Endothelial cell (in vitro differentiated cells): Measurements from ENCODE around the gene RAB40C. TPM values are rescaled to one million over a fixed set of nuclear protein-coding genes. Genes with fewer than 3 reads are reported as not detected.

ENCODE experiments used
- DNase-seq: peaks from one replicate; pipeline ENCODE4 v3.0.0; 2021; ENCODE audit warnings: low spot score
- H3K27ac Mint-ChIP-seq: one replicate; pipeline ENCODE4 v1.8.0; 2021; ENCODE audit warnings: mixed read lengths, inconsistent platforms; ENCODE audit not compliant: unreplicated experiment
- H3K27me3 Mint-ChIP-seq: one replicate; pipeline ENCODE4 v1.8.0; 2021; ENCODE audit warnings: mild to moderate bottlenecking, moderate library complexity, mixed read lengths, inconsistent platforms; ENCODE audit not compliant: unreplicated experiment
- H3K36me3 Mint-ChIP-seq: one replicate; pipeline ENCODE4 v1.8.0; 2021; ENCODE audit warnings: mild to moderate bottlenecking, low read depth, mixed read lengths, inconsistent platforms; ENCODE audit not compliant: unreplicated experiment
- H3K4me1 Mint-ChIP-seq: one replicate; pipeline ENCODE4 v1.8.0; 2021; ENCODE audit warnings: mild to moderate bottlenecking, mixed read lengths, inconsistent platforms; ENCODE audit not compliant: unreplicated experiment
- H3K4me3 Mint-ChIP-seq: one replicate; pipeline ENCODE4 v1.8.0; 2021; ENCODE audit warnings: mild to moderate bottlenecking, mixed read lengths, inconsistent platforms; ENCODE audit not compliant: unreplicated experiment
- H3K9me3 Mint-ChIP-seq: one replicate; pipeline ENCODE4 v1.8.0; 2021; ENCODE audit warnings: mixed read lengths, inconsistent platforms; ENCODE audit not compliant: unreplicated experiment
- CTCF ChIP-seq: fragments of 200-600 bp; sonication (generic); IDR thresholded peaks from one replicate; pipeline ENCODE4 v1.5.0; 2021; ENCODE audit warnings: antibody characterized with exemption; ENCODE audit not compliant: unreplicated experiment
- total RNA-seq: library from RNA; stranded (reverse); fragmentation: NEBNext Ultra II Directional; extraction: Animal tissue kit (Norgen Biotek cat#: 25700); gene quantifications from one replicate; pipeline ENCODE4 v1.2.1, GENCODE V29; 2021; ENCODE audit not compliant: unreplicated experiment

Gene RAB40C
- total RNA-seq, 1 donor from 2014 or later: 18.5 TPM

DNA sequence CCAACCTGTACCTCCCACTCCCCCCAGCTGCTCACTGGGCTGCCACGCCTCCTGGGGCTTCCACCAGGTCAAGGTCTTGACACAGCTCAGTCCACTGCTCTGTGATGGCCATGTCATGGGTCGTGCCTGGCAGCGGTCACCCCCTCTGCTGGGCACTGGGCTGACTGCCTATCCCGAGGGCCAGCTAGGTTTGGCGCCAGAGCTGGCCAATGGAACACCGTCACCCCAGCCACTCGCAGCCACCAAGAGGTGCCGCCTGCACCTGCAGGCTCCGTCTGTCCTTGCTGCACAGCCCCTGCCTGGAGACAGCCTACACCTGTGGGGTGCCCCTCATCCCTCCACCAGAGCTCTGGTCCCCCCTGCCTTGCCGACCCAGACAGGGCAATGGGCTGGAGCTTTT lies 4.5 kb upstream of the RAB40C start:
- DNase-seq: no peak

GRCh38 chr16:586047-586644 lies 3.7 kb upstream of the RAB40C start:
- H3K9me3 Mint-ChIP-seq: no peaks in the 10 kb centered on the region
- H3K36me3 Mint-ChIP-seq: peaks cover 7% of the 10 kb centered on the region
- TF ChIP-seq CTCF: no peak
- peaks cover 14% of the 10 kb centered on the region for H3K27me3 Mint-ChIP-seq
- H3K4me1 Mint-ChIP-seq: peaks cover 15% of the 10 kb centered on the region
- H3K4me3 Mint-ChIP-seq: no peak overlapping the region
- H3K27ac Mint-ChIP-seq: no peak overlapping the region
- no peak for DNase-seq

More for the DNA sequence above, 4.5 kb upstream of the RAB40C start:
- Mint-ChIP-seq H3K9me3 (no peaks in the 10 kb centered on the region), H3K4me3 (no peak overlapping the region), H3K4me1 (peaks cover 8% of the 10 kb centered on the region), H3K36me3 (no peaks in the 10 kb centered on the region), H3K27ac (no peak overlapping the region), H3K27me3 (peaks cover 7% of the 10 kb centered on the region)
- no peak for TF ChIP-seq CTCF

- peak overlapping the region; percentile 79 for H3K4me3 Mint-ChIP-seq
- H3K4me1 Mint-ChIP-seq: peaks cover 16% of the 10 kb centered on the region
- H3K36me3 Mint-ChIP-seq: peaks cover 9% of the 10 kb centered on the region
- no peak for DNase-seq
- no peak overlapping the region for H3K27ac Mint-ChIP-seq
- TF ChIP-seq CTCF: no peak
- H3K27me3 Mint-ChIP-seq: peaks cover 14% of the 10 kb centered on the region
- no peaks in the 10 kb centered on the region for H3K9me3 Mint-ChIP-seq
Observed at GRCh38 chr16:586645-587590, 2.9 kb upstream of the RAB40C start.

DNA sequence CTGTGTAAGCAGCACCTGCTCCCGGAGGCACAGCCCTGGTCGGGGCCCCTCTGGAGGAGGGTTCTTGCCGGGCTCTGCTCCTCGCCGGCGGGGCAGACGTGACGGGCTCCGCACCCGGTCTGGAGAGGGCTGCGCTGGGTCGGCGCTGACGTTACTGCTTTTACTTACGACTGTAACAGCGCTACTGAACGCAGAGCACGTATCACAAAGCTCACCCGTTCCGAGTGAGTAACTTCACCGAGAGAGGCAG lies 1.3 kb upstream of the RAB40C start:
- no peak for TF ChIP-seq CTCF
- Mint-ChIP-seq H3K4me1 (peaks cover 16% of the 10 kb centered on the region), H3K36me3 (peaks cover 19% of the 10 kb centered on the region), H3K4me3 (peak overlapping the region; percentile 96), H3K27ac (peak overlapping the region; percentile 91), H3K27me3 (peaks cover 19% of the 10 kb centered on the region), H3K9me3 (no peaks in the 10 kb centered on the region)
- DNase-seq: peak; percentile 41
